ENCODE measurements around the gene SNX6. TPM values are rescaled to one million over a fixed set of nuclear protein-coding genes. Genes with fewer than 3 reads are reported as not detected.
"Not testable (repeated sequence)": the region's sequence is repeated elsewhere in the genome, so short reads cannot be mapped to it uniquely, and the experiment has no call there.

SNX6 gene
- total and polyA plus RNA-seq, 7 donors, result 69.4 to 136 (median 94.2) TPM

DNA sequence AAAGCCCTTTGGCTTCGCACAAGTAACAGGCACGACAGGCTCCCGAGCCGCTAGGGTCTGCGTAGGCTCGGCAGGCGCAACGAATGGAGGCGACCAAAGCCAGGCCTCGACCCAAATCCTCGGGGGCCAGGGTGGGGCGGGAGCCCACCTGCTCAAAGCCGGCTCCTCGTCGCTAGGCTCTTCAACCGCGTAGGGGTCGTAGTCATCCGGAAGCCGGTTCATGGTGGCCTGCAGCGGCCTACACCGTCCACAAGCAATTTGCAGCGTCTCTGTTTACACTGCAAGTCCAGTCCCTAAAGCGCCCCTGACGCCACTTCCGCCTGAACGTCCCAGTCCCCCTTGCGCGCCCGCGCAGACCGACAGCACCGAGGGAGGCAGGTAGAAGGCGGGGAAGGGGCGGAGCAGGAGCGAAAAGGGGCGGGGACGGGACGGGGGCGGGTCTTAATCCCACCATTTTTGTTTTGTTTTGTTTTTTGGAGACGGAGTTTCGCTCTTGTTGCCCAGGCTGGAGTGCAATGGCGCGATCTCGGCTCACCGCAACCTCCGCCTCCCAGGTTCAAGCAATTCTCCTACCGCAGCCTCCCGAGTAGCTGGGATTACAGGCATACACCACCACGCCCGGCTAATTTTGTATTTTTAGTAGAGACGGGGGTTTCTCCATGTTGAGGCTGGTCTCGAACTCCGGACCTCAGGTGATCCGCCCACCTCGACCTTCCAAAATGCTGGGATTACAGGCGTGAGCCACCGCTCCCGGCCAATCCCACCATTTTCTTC is 90.4 kb downstream of the SNX6 start, which contains the start of gene EAPP:
TSS of gene EAPP (minus strand) at position 295 of the 774 bp plus-strand sequence. CDS start at position 222, 73 bp downstream.
- intact Hi-C loops (cut with DNase I), result loop anchor here (5.0 kb wide), 2 partner anchors 42 to 77 kb away; partner anchors contain the start of gene SPTSSA
- 2 to 3% methylated on average over 59 of the region's 59 CpGs for whole genome bisulfite sequencing, 2 donors
- Histone ChIP-seq H3K27ac (peak within 1 kb of the TSS; percentile 89 to 98 (median 96)), H3K4me1 (peaks cover 0 to 28% (median 21%) of the 10 kb centered on the region in 4 donors), H3K9me3 (no peaks in the 10 kb centered on the region), H3K27me3 (no peaks in the 10 kb centered on the region), H3K4me3 (peak within 1 kb of the TSS; percentile 70 to 93 (median 86)), H3K36me3 (peaks cover 0 to 30% (median 15%) of the 10 kb centered on the region in 4 donors)
- DNase-seq, result peak; percentile 99
- TF ChIP-seq POLR2AphosphoS5 (IDR thresholded peaks at IDR 0.05) (peak; percentile 95 to 99 (median 97)), EP300 (IDR thresholded peaks at IDR 0.05) (peak in 2 of 4 donors; percentile 23 to 70), POLR2A (IDR thresholded peaks at IDR 0.05) (peak; percentile 90 to 92)
- TF ChIP-seq, protein P1, sequence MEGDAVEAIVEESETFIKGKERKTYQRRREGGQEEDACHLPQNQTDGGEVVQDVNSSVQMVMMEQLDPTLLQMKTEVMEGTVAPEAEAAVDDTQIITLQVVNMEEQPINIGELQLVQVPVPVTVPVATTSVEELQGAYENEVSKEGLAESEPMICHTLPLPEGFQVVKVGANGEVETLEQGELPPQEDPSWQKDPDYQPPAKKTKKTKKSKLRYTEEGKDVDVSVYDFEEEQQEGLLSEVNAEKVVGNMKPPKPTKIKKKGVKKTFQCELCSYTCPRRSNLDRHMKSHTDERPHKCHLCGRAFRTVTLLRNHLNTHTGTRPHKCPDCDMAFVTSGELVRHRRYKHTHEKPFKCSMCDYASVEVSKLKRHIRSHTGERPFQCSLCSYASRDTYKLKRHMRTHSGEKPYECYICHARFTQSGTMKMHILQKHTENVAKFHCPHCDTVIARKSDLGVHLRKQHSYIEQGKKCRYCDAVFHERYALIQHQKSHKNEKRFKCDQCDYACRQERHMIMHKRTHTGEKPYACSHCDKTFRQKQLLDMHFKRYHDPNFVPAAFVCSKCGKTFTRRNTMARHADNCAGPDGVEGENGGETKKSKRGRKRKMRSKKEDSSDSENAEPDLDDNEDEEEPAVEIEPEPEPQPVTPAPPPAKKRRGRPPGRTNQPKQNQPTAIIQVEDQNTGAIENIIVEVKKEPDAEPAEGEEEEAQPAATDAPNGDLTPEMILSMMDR (IDR thresholded peaks at IDR 0.05), result peak in 1 of 4 experiments; percentile 12

GRCh38 chr14:34538871-34539406 is 91.0 kb downstream of the SNX6 start:
- DNase-seq, result no peak
- H3K4me3 ChIP-seq, result peak overlapping the region; percentile 70 to 93 (median 86)
- peaks cover 0 to 36% (median 19%) of the 10 kb centered on the region in 4 donors for H3K36me3 ChIP-seq
- intact Hi-C loops (cut with DNase I), result loop anchor here (5.0 kb wide), 2 partner anchors 42 to 77 kb away; partner anchors contain the start of gene SPTSSA
- H3K4me1 ChIP-seq, result peaks cover 0 to 28% (median 21%) of the 10 kb centered on the region in 4 donors
- no peaks in the 10 kb centered on the region for H3K9me3 ChIP-seq
- H3K27me3 ChIP-seq, result no peaks in the 10 kb centered on the region
- H3K27ac ChIP-seq, result peak overlapping the region; percentile 89 to 98 (median 96)
- WGBS, 2 donors, result 1 to 2% methylated on average over 15 of the region's 15 CpGs
- TF ChIP-seq POLR2A (IDR thresholded peaks at IDR 0.05) (no peak), EP300 (IDR thresholded peaks at IDR 0.05) (no peak), POLR2AphosphoS5 (IDR thresholded peaks at IDR 0.05) (no peak)
- TF ChIP-seq, protein P1 (IDR thresholded peaks at IDR 0.05), result no peak

DNA sequence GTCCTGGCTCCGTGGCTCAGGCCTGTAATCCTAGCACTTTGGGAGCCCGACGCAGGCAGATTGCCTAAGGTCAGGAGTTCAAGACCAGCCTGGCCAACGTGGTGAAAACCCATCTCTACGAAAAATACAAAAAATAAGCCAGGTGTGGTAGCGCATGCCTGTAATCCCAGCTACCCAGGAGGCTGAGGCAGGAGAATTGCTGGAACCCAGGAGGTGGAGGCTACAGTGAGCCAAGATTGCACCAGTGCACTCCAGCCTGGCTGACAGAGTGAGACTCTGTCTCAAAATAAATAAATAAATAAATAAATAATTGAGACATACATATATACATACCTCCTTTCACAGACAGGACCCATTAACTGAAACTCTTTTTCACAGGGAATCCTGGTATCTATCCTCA is 91.9 kb downstream of the SNX6 start:
- WGBS, 2 donors, result 21 to 62% methylated on average over 6 of the region's 6 CpGs
- H3K9me3 ChIP-seq, DNase-seq, H3K27me3 ChIP-seq: not testable (repeated sequence)
- Histone ChIP-seq H3K36me3 (peaks cover 0 to 45% (median 26%) of the 10 kb centered on the region in 4 donors), H3K4me1 (peaks cover 0 to 28% (median 21%) of the 10 kb centered on the region in 4 donors), H3K27ac (peak overlapping the region in 3 of 4 donors; percentile 89 to 98 (median 98)), H3K4me3 (peak overlapping the region; percentile 70 to 93 (median 86))
- intact Hi-C loops (cut with DNase I), result loop anchor here (5.0 kb wide), 2 partner anchors 41 to 76 kb away; partner anchors contain the start of gene SPTSSA

GRCh38 chr14:34537677-34538009 is 92.3 kb downstream of the SNX6 start:
- Histone ChIP-seq H3K27me3 (no peaks in the 10 kb centered on the region), H3K36me3 (peaks cover 2 to 49% (median 30%) of the 10 kb centered on the region in 4 donors), H3K4me1 (peaks cover 0 to 28% (median 21%) of the 10 kb centered on the region in 4 donors), H3K9me3 (no peaks in the 10 kb centered on the region), H3K4me3 (peak overlapping the region in 2 of 4 donors; percentile 70 to 92), H3K27ac (peak overlapping the region in 3 of 4 donors; percentile 89 to 98 (median 98))
- intact Hi-C loops (cut with DNase I), result loop anchor here (5.0 kb wide), 2 partner anchors 40 to 75 kb away; partner anchors contain the start of gene SPTSSA
- TF ChIP-seq POLR2AphosphoS5 (IDR thresholded peaks at IDR 0.05) (no peak), EP300 (IDR thresholded peaks at IDR 0.05) (no peak)
- TF ChIP-seq, protein P1 (IDR thresholded peaks at IDR 0.05), result no peak
- WGBS, 2 donors, result 30 to 82% methylated on average over 4 of the region's 4 CpGs
- no peak for DNase-seq

Data from sigmoid colon (tissue), 7 donors.